Colonic mucosa (tissue), 4 donors: ENCODE data around the gene TCF12. TPM values are rescaled to one million over a fixed set of nuclear protein-coding genes. Genes with fewer than 3 reads are reported as not detected.

ENCODE experiments used
- DNase-seq: peaks from one replicate; pipeline ENCODE4 v3.0.0-alpha.2; 2020
- H3K27ac ChIP-seq: fragments of 200-600 bp; one replicate; pipeline ENCODE4 v1.8.0; 2021
- H3K27me3 ChIP-seq: fragments of 200-600 bp; one replicate; pipeline ENCODE4 v1.8.0; 2021
- H3K36me3 ChIP-seq: fragments of 200-600 bp; one replicate; pipeline ENCODE4 v1.8.0; 2021
- H3K4me1 ChIP-seq: fragments of 200-600 bp; one replicate; pipeline ENCODE4 v1.8.0; 2021; ENCODE audit warnings: mild to moderate bottlenecking
- H3K4me3 ChIP-seq: fragments of 200-600 bp; one replicate; pipeline ENCODE4 v1.8.0; 2021
- H3K9ac ChIP-seq, 2 donors: one replicate each; pipeline ENCODE4 v1.7.0; 2013; ENCODE audit warnings: control low read depth in 2 of 2, low read depth in 2 of 2, low read length in 2 of 2
- H3K9me3 ChIP-seq: fragments of 200-600 bp; one replicate; pipeline ENCODE4 v1.8.0; 2021
- intact Hi-C: fragments of 100-400 bp; cut with DNase I; formaldehyde crosslinking; loops from one replicate; pipeline ENCODE4 v1.14.1; 2022
- total RNA-seq, 2 donors: library from RNA; stranded (reverse); fragmentation: NEBNext Ultra II Directional in 1 of 2; extraction: Animal tissue kit (Norgen Biotek cat#: 25700) in 1 of 2; gene quantifications; one replicate each; pipeline ENCODE4 v1.2.1, GENCODE V29; 2021
- TF ChIP-seq, protein P1 (sequence below): fragments of 200-600 bp; IDR thresholded peaks from one replicate; pipeline ENCODE4 v1.8.0; 2022; ENCODE audit warnings: antibody characterized with exemption, mild to moderate bottlenecking
- donor health status: healthy.
- donor health status: DM: no; HTN: no; CAD: no.
- donor health status: DM: no; HTN: no; CAD: no.

Gene TCF12
- total RNA-seq, 2 donors from 2014 or later: 68.7 to 76.3 TPM

DNA sequence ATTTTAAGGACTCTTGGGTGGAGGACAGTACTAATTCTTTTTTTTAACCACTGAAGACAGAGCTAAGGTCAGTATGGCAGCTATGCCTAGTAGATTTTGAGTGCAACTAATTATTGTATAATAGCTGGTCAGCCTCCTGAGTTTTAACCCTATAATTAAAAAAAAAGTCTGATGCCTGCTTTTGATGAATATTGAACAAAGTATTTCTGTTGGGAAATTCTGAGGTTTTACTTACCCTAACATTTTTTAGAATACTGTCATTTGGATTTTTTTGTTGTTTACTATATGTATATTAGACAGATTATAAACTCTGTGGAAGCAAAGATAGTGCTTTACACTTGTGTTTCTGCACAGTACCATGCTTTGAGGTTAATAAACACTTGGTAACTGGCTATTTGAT is 20.8 kb downstream of the TCF12 start:
- TF ChIP-seq, protein P1, sequence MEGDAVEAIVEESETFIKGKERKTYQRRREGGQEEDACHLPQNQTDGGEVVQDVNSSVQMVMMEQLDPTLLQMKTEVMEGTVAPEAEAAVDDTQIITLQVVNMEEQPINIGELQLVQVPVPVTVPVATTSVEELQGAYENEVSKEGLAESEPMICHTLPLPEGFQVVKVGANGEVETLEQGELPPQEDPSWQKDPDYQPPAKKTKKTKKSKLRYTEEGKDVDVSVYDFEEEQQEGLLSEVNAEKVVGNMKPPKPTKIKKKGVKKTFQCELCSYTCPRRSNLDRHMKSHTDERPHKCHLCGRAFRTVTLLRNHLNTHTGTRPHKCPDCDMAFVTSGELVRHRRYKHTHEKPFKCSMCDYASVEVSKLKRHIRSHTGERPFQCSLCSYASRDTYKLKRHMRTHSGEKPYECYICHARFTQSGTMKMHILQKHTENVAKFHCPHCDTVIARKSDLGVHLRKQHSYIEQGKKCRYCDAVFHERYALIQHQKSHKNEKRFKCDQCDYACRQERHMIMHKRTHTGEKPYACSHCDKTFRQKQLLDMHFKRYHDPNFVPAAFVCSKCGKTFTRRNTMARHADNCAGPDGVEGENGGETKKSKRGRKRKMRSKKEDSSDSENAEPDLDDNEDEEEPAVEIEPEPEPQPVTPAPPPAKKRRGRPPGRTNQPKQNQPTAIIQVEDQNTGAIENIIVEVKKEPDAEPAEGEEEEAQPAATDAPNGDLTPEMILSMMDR: no peak
- H3K4me3 ChIP-seq: no peak overlapping the region
- no peaks in the 10 kb centered on the region for H3K9me3 ChIP-seq
- H3K27ac ChIP-seq: no peak overlapping the region
- no peaks in the 10 kb centered on the region for H3K27me3 ChIP-seq
- no peaks in the 10 kb centered on the region for H3K36me3 ChIP-seq
- DNase-seq: no peak
- no peak overlapping the region for H3K9ac ChIP-seq
- no peaks in the 10 kb centered on the region for H3K4me1 ChIP-seq
- intact Hi-C loops: no loop called here

DNA sequence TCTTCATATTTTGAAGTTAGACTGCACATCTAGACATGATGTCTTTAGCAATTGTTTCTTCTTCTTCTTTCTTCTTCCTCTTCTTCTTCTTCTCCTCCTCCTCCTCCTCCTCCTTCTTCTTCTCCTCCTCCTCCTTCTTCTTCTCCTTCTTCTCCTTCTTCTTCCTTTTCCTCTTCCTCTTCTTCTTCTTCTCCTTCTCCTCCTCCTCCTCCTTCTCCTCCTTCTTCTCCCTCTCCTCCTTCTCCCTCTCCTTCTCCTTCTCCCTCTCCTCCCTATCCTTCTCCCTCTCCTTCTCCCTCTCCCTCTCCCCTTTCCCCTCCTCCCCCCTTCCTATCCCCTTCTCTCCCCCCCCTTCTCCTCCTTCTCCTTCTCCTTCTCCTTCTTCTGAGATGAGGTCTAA is 21.9 kb downstream of the TCF12 start:
- H3K9ac ChIP-seq: no peak overlapping the region
- no peaks in the 10 kb centered on the region for H3K27me3 ChIP-seq
- H3K36me3 ChIP-seq: no peaks in the 10 kb centered on the region
- H3K9me3 ChIP-seq: no peaks in the 10 kb centered on the region
- intact Hi-C loops: no loop called here
- no peak overlapping the region for H3K4me3 ChIP-seq
- H3K27ac ChIP-seq: no peak overlapping the region
- TF ChIP-seq, protein P1: no peak
- no peak for DNase-seq
- no peaks in the 10 kb centered on the region for H3K4me1 ChIP-seq

DNA sequence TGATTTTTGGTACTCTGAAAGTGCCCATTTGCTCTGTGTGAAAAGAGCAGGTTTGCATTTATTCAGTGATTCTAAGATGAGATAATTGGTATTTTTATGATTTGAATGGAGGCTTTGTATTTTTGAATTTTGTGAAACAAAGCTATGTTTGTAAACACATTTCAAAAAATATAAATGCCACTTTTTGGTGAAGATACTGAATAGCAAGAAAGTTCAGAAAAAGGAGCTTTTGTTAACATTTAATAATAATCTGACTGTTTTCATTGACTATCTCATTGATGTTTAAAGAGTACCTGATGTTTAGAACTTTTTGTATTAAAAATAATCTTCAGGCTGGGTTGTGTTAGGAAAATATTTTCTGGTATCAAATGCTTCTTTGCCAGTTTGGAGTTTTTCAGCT is 23.7 kb downstream of the TCF12 start:
- intact Hi-C loops: no loop called here
- Histone ChIP-seq H3K4me1 (no peaks in the 10 kb centered on the region), H3K9me3 (no peaks in the 10 kb centered on the region), H3K27me3 (no peaks in the 10 kb centered on the region), H3K9ac (no peak overlapping the region), H3K4me3 (no peak overlapping the region), H3K36me3 (no peaks in the 10 kb centered on the region), H3K27ac (no peak overlapping the region)
- DNase-seq: no peak
- TF ChIP-seq, protein P1: no peak

DNA sequence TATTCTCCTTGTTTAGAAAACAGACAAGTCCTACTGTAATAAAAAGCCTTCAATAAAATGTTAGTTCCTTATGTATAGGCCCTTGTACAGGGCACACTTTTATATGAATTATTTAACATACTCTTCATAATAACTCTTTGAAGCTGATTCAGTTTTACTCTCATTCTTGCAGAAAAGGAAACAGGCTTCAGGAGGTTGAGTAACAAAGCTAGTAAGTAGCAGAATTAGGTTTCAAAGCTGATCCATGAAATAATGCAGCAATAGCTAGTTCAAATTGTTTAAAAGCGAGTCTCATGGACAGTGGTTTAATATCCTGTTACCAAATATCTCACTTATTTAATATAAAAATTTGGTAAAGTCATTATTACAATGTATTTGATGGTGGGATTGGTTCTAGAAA is 25.0 kb downstream of the TCF12 start:
- Histone ChIP-seq H3K27ac (no peak overlapping the region), H3K9ac (no peak overlapping the region), H3K9me3 (no peaks in the 10 kb centered on the region), H3K4me1 (no peaks in the 10 kb centered on the region), H3K36me3 (no peaks in the 10 kb centered on the region), H3K27me3 (no peaks in the 10 kb centered on the region), H3K4me3 (no peak overlapping the region)
- TF ChIP-seq, protein P1: no peak
- no peak for DNase-seq
- intact Hi-C loops: no loop called here

DNA sequence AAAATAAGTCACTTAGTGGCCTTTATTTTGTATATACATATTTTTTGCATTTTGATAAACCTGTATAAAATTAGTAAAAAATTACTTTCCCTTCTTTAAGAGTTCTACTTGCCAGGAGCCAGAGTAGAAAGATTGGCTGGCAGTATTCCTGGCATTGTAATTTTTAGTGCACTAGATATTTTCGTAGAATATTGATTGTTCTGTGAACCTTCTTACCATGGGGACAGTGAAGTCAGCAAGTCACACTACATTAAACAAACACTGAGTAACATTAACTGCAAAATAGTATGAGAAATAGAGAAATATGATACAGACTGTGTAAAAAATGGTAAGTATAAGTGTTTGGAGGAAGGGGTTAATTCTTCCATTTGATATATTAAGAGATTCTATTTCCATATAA is 26.0 kb downstream of the TCF12 start:
- Histone ChIP-seq H3K9me3 (no peaks in the 10 kb centered on the region), H3K27me3 (no peaks in the 10 kb centered on the region), H3K27ac (no peak overlapping the region), H3K9ac (no peak overlapping the region), H3K36me3 (no peaks in the 10 kb centered on the region), H3K4me3 (no peak overlapping the region), H3K4me1 (no peaks in the 10 kb centered on the region)
- intact Hi-C loops: no loop called here
- TF ChIP-seq, protein P1: no peak
- no peak for DNase-seq

DNA sequence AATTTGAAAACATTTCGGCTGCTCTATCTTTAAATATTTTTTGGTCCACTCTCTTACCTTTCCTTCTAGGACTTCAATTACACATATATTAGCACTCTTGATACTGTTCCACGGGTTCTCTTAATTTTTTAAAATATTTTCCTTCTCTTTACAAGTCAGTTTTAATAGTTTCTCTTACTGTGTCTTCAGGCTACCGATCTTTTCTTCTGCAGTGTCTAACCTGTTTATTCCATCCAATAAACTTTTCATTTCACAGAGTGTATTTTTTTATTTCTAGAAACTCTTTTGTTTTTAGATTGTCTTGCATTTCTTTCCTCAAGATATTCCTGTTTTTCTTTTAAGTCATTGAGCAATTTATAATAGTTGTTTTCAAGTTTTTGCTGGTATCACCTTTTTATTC is 27.7 kb downstream of the TCF12 start:
- H3K9ac ChIP-seq: no peak overlapping the region
- no peaks in the 10 kb centered on the region for H3K4me1 ChIP-seq
- H3K9me3 ChIP-seq: no peaks in the 10 kb centered on the region
- H3K27ac ChIP-seq: no peak overlapping the region
- no peaks in the 10 kb centered on the region for H3K36me3 ChIP-seq
- DNase-seq: no peak
- intact Hi-C loops: no loop called here
- TF ChIP-seq, protein P1: no peak
- no peak overlapping the region for H3K4me3 ChIP-seq
- no peaks in the 10 kb centered on the region for H3K27me3 ChIP-seq
